DOHH2 (cell line): ENCODE results near the gene LAMB3.

ENCODE experiments used
- H3F3A ChIP-seq: fragments of 200-600 bp; sonication (generic), shearing (Covaris generic); 2 replicates; pipeline ENCODE4 v1.6.0; 2016; ENCODE audit warnings: antibody characterized with exemption, mild to moderate bottlenecking; ENCODE audit not compliant: control insufficient read depth, insufficient read depth
- H3K27ac ChIP-seq: fragments of 200-600 bp; sonication (generic); 2 replicates; pipeline ENCODE4 v1.5.1; 2014; ENCODE audit warnings: low read depth, mild to moderate bottlenecking, low read length, moderate library complexity
- H3K27me3 ChIP-seq: fragments of 200-600 bp; sonication (generic); 2 replicates; pipeline ENCODE4 v1.6.1; 2014; ENCODE audit warnings: mild to moderate bottlenecking, low read length, mixed read lengths; ENCODE audit not compliant: control insufficient read depth
- H3K36me3 ChIP-seq: fragments of 200-600 bp; sonication (generic); 2 replicates; pipeline ENCODE4 v1.6.1; 2014; ENCODE audit warnings: mild to moderate bottlenecking, low read length, moderate library complexity, mixed read lengths; ENCODE audit not compliant: control insufficient read depth
- H3K4me1 ChIP-seq: fragments of 200-600 bp; sonication (generic); 2 replicates; pipeline ENCODE4 v1.6.1; 2014; ENCODE audit warnings: mild to moderate bottlenecking, low read length, mixed read lengths; ENCODE audit not compliant: control insufficient read depth
- H3K4me2 ChIP-seq: fragments of 200-600 bp; sonication (generic); 2 replicates; pipeline ENCODE4 v1.6.0; 2014; ENCODE audit warnings: mild to moderate bottlenecking, low read length, moderate library complexity
- H3K4me3 ChIP-seq: fragments of 200-600 bp; sonication (generic); 2 replicates; pipeline ENCODE4 v1.5.1; 2014; ENCODE audit warnings: mild to moderate bottlenecking, low read length, mixed read lengths
- H3K79me2 ChIP-seq: fragments of 200-600 bp; sonication (generic); 2 replicates; pipeline ENCODE4 v1.6.1; 2014; ENCODE audit warnings: mild to moderate bottlenecking, low read length, mixed read lengths; ENCODE audit not compliant: control insufficient read depth
- H3K9me2 ChIP-seq: fragments of 200-600 bp; sonication (generic); replicated peaks from 2 replicates; pipeline ENCODE4 v1.6.1; 2014; ENCODE audit warnings: mild to moderate bottlenecking, low read length, mixed read lengths; ENCODE audit not compliant: control insufficient read depth
- H3K9me3 ChIP-seq: fragments of 200-600 bp; sonication (generic); 2 replicates; pipeline ENCODE4 v1.6.1; 2014; ENCODE audit warnings: antibody characterized with exemption, low read length, mixed read lengths; ENCODE audit not compliant: control insufficient read depth, insufficient read depth
- H4K20me1 ChIP-seq: fragments of 200-600 bp; sonication (generic); 2 replicates; pipeline ENCODE4 v1.6.0; 2014; ENCODE audit warnings: low read depth, mild to moderate bottlenecking, antibody characterized with exemption, low read length, moderate library complexity; ENCODE audit not compliant: control insufficient read depth, insufficient read depth
- EZH2phosphoT487 ChIP-seq: fragments of 200-600 bp; sonication (generic); IDR thresholded peaks from 2 replicates; pipeline ENCODE4 v1.6.1; 2017; ENCODE audit warnings: borderline replicate concordance, mild to moderate bottlenecking, antibody characterized with exemption, low read length, moderate library complexity, mixed read lengths
- TF ChIP-seq, protein P1 (sequence below): fragments of 200-600 bp; sonication (generic); IDR thresholded peaks from one replicate; pipeline ENCODE4 v1.5.1; 2014; ENCODE audit warnings: antibody characterized with exemption, mild to moderate bottlenecking, low read depth, low read length; ENCODE audit not compliant: poor library complexity, severe bottlenecking

Gene LAMB3

DNA sequence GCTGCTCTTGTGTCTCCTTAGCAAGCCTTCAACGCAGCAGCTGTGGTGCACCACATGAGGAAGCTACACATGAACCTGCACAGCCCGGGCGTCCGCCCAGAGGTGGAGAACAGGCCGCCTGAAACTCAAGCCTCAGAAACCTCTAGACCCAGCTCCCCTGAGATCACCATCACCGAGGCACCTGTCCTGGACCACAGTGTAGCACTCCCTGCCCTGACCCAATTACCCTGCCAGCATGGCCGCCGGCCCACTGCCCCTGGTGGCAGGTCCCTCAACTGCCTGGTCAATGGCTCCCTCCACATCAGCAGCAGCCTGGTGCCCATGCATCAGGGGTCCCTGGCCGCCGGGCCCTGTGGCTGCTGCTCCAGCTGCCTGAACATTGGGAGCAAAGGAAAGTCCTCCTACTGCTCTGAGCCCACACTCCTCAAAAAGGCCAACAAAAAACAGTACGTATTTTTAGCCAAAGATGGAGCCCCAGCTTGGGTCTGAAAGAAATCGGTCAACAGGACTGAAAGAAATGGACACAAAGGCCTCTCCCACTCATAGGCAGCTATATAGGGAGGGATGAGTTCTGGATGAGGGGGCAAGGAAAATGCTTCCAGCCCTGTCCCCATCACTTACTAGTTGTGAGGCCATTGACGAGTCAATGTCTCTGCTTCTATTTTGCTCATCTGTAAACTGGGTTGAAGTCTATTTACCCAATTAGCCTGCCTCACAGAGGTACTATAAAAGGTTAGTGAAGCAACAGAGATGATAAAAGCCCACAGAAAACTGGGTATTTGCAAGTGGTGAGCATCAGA is 40.3 kb downstream of the LAMB3 start:
- Histone ChIP-seq H3K27me3 (no peaks in the 10 kb centered on the region), H3K4me1 (no peaks in the 10 kb centered on the region), H3K36me3 (no peaks in the 10 kb centered on the region), H3K9me2 (no peaks in the 10 kb centered on the region), H4K20me1 (no peaks in the 10 kb centered on the region), H3K4me2 (no peak overlapping the region), H3K79me2 (no peaks in the 10 kb centered on the region), H3F3A (no peaks in the 10 kb centered on the region), H3K4me3 (no peak overlapping the region), H3K9me3 (no peaks in the 10 kb centered on the region), H3K27ac (no peak overlapping the region)
- TF ChIP-seq, protein P1, sequence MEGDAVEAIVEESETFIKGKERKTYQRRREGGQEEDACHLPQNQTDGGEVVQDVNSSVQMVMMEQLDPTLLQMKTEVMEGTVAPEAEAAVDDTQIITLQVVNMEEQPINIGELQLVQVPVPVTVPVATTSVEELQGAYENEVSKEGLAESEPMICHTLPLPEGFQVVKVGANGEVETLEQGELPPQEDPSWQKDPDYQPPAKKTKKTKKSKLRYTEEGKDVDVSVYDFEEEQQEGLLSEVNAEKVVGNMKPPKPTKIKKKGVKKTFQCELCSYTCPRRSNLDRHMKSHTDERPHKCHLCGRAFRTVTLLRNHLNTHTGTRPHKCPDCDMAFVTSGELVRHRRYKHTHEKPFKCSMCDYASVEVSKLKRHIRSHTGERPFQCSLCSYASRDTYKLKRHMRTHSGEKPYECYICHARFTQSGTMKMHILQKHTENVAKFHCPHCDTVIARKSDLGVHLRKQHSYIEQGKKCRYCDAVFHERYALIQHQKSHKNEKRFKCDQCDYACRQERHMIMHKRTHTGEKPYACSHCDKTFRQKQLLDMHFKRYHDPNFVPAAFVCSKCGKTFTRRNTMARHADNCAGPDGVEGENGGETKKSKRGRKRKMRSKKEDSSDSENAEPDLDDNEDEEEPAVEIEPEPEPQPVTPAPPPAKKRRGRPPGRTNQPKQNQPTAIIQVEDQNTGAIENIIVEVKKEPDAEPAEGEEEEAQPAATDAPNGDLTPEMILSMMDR, result no peak
- no peak for TF ChIP-seq EZH2phosphoT487

DNA sequence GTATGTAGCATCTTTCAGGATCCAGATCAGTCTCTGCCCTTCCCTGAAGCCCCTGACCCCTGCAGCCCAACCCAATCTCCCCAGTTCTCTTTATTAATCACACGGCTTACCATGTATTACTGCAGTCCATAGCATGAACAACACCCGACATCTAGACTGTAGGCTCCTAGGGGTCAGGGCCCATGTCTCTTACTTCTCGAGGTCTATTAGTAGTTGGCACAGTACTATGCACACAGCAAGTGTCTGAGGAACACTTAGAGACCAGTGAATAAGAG is 41.7 kb downstream of the LAMB3 start:
- no peak overlapping the region for H3K4me2 ChIP-seq
- H3F3A ChIP-seq, result no peaks in the 10 kb centered on the region
- no peaks in the 10 kb centered on the region for H3K79me2 ChIP-seq
- no peaks in the 10 kb centered on the region for H3K9me3 ChIP-seq
- H3K27me3 ChIP-seq, result no peaks in the 10 kb centered on the region
- no peak overlapping the region for H3K4me3 ChIP-seq
- H4K20me1 ChIP-seq, result no peaks in the 10 kb centered on the region
- H3K9me2 ChIP-seq, result no peaks in the 10 kb centered on the region
- no peaks in the 10 kb centered on the region for H3K4me1 ChIP-seq
- H3K36me3 ChIP-seq, result no peaks in the 10 kb centered on the region
- TF ChIP-seq, protein P1, result no peak
- TF ChIP-seq EZH2phosphoT487, result no peak
- no peak overlapping the region for H3K27ac ChIP-seq

DNA sequence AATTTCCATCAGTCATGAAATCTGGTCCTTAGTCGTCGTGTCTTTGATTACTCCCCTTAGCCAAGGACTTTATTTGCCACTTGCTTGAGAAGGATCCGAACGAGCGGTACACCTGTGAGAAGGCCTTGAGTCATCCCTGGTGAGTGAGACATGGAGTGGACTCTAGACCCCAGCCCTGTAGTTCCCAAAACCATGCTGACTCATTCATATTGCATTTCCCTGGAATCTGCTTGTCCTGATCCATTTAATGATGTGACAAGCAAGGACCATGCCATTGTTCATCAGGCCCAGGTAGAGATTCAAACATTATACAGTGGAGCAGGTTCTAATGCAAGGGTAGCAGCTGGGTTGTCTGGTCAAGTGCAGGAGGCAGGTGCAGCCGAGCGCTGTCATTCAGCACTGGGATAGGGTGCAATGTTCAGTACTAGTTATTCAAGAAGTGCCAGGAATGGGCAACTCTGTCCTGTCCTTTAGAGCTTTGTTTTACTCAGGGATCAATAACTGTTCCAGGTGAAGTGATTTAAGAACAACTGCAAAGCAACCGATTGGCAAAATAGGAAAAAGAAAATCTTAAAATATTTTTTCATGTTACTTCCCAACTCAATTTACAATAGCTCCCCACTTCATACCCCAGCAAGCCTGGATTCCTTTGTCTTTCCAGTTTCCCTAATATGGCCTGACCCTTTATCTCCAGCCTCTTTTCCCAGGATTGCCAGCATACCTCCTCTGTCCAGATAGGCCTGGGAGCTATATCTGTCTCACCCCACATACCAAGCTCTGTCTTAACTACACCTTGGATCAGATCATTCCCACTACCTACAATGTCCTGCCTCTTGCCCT is 42.2 kb downstream of the LAMB3 start:
- Histone ChIP-seq H3K36me3 (no peaks in the 10 kb centered on the region), H3K4me1 (no peaks in the 10 kb centered on the region), H3K4me2 (no peak overlapping the region), H4K20me1 (no peaks in the 10 kb centered on the region), H3F3A (no peaks in the 10 kb centered on the region), H3K79me2 (no peaks in the 10 kb centered on the region), H3K27me3 (no peaks in the 10 kb centered on the region), H3K4me3 (no peak overlapping the region), H3K9me2 (no peaks in the 10 kb centered on the region), H3K27ac (no peak overlapping the region), H3K9me3 (no peaks in the 10 kb centered on the region)
- TF ChIP-seq, protein P1, result no peak
- no peak for TF ChIP-seq EZH2phosphoT487
